T-cell (primary cell): ENCODE data around the gene CORO1C. TPM values are rescaled to one million over a fixed set of nuclear protein-coding genes. Genes with fewer than 3 reads are reported as not detected.
"Not testable (repeated sequence)": the region's sequence is repeated elsewhere in the genome, so short reads cannot be mapped to it uniquely, and the experiment has no call there.

Source experiments
- ATAC-seq, 4 experiments: fragments of 200-7000 bp in 3 of 4; fragments of 150-1000 bp in 1 of 4; cut with Tn5 transposase; replicated peaks in 1 of 4; 1 replicate in 3 of 4; 2 replicates in 1 of 4; pipeline ENCODE4 v1.10.0; 2021; ENCODE audit warnings: moderate library complexity in 3 of 4, mild to moderate bottlenecking in 2 of 4, moderate number of reproducible peaks in 1 of 4
- CTCF ChIA-PET, 2 donors: fragments of 300-600 bp; sonication (Branson Sonifier 250); formaldehyde crosslinking; loops; one replicate each; lab custom pipeline; 2022; ENCODE audit warnings: antibody characterized with exemption in 2 of 2; lab: Charles Lee
- POLR2A ChIA-PET, 2 donors: fragments of 300-600 bp; sonication (Branson Sonifier 250); formaldehyde crosslinking; loops; one replicate each; lab custom pipeline; 2022; ENCODE audit warnings: antibody characterized with exemption in 2 of 2; lab: Charles Lee
- DNase-seq, 35 experiments: peaks; one replicate each; pipeline versions ENCODE4 v3.0.0 to v3.0.0-alpha.2; 2013 to 2023
- H3K27ac ChIP-seq: one replicate; pipeline ENCODE4 v1.5.1; 2013; ENCODE audit warnings: low read length
- H3K27me3 ChIP-seq, 2 experiments: replicated peaks in 1 of 2; 1 replicate in 1 of 2; 2 replicates in 1 of 2; pipeline versions ENCODE4 v1.6.1 to v1.7.0; 2013; ENCODE audit warnings: low read length in 1 of 2, mixed read lengths in 1 of 2; ENCODE audit not compliant: control insufficient read depth in 2 of 2, insufficient read depth in 2 of 2; ENCODE audit errors: extremely low read depth in 1 of 2
- H3K36me3 ChIP-seq, 2 donors: 1 replicate in 1 of 2; 2 replicates in 1 of 2; pipeline versions ENCODE4 v1.6.1 to v1.7.0; 2013; ENCODE audit warnings: low read length in 1 of 2; ENCODE audit not compliant: control insufficient read depth in 2 of 2, insufficient read depth in 1 of 2; ENCODE audit errors: extremely low read depth in 1 of 2
- H3K4me1 ChIP-seq, 2 experiments: 1 replicate in 1 of 2; 2 replicates in 1 of 2; pipeline versions ENCODE4 v1.6.1 to v1.7.0; 2013; ENCODE audit warnings: low read length in 2 of 2, mixed read lengths in 1 of 2; ENCODE audit not compliant: insufficient read depth in 2 of 2, control insufficient read depth in 1 of 2; ENCODE audit errors: extremely low read depth in 1 of 2
- H3K4me3 ChIP-seq, 2 donors: 1 replicate in 1 of 2; 2 replicates in 1 of 2; pipeline versions ENCODE4 v1.5.1 to v1.7.0; 2013; ENCODE audit warnings: mild to moderate bottlenecking in 2 of 2, low read length in 1 of 2, moderate library complexity in 1 of 2; ENCODE audit not compliant: control insufficient read depth in 1 of 2; ENCODE audit errors: extremely low read depth in 1 of 2
- H3K9me3 ChIP-seq: 2 replicates; pipeline ENCODE4 v1.7.0; 2013
- H3K27ac Mint-ChIP-seq, 2 donors: one replicate each; pipeline ENCODE4 v1.8.0; 2020 to 2021; ENCODE audit warnings: mild to moderate bottlenecking in 2 of 2, mixed read lengths in 2 of 2
- H3K27me3 Mint-ChIP-seq, 2 donors: one replicate each; pipeline ENCODE4 v1.8.0; 2021 to 2022; ENCODE audit warnings: mixed read lengths in 2 of 2
- H3K36me3 Mint-ChIP-seq: one replicate; pipeline ENCODE4 v1.8.0; 2021; ENCODE audit warnings: mixed read lengths
- H3K4me1 Mint-ChIP-seq, 3 donors: one replicate each; pipeline ENCODE4 v1.8.0; 2020 to 2022; ENCODE audit warnings: mixed read lengths in 3 of 3, mild to moderate bottlenecking in 1 of 3
- H3K4me3 Mint-ChIP-seq, 3 donors: one replicate each; pipeline ENCODE4 v1.8.0; 2020 to 2022; ENCODE audit warnings: mild to moderate bottlenecking in 3 of 3, mixed read lengths in 3 of 3, moderate library complexity in 3 of 3
- H3K9me3 Mint-ChIP-seq, 3 donors: one replicate each; pipeline ENCODE4 v1.8.0; 2020 to 2022; ENCODE audit warnings: mixed read lengths in 3 of 3
- WGBS: methylation state at CpG from one replicate; pipeline ENCODE4 v1.1.5; 2013; ENCODE audit warnings: missing lambda C conversion rate; ENCODE audit not compliant: insufficient coverage; 5-methylcytosine and 5-hydroxymethylcytosine counted together
- total RNA-seq, 35 experiments: library from RNA in 6 of 35; stranded (reverse) in 6 of 35; fragments of 120-200 nt in 1 of 35; gene quantifications; one replicate each; pipeline versions ENCODE4 v1.2.1 to v1.2.4 and lab custom pipeline; 2013 to 2026

Gene CORO1C
- total RNA-seq, 5 donors from 2014 or later (not counting 1 experiment from before 2014, with no cell fraction given) = 7.4 to 11.4 (median 8.7) TPM

GRCh38 chr12:108657130-108657745 lies 74.1 kb downstream of the CORO1C start:
- H3K27me3 ChIP-seq = no peaks in the 10 kb centered on the region
- Mint-ChIP-seq H3K27ac (no peak overlapping the region), H3K27me3 (no peaks in the 10 kb centered on the region), H3K4me3 (no peak overlapping the region), H3K9me3 (no peaks in the 10 kb centered on the region), H3K36me3 (peaks cover 11% of the 10 kb centered on the region), H3K4me1 (peaks cover 0 to 4% (median 0%) of the 10 kb centered on the region in 3 donors)
- WGBS = 100% methylated on average over 6 of the region's 10 CpGs
- POLR2A ChIA-PET = no interaction called here
- no peak for DNase-seq
- CTCF ChIA-PET = no interaction called here
- no peaks in the 10 kb centered on the region for H3K4me1 ChIP-seq
- ATAC-seq = no peak
- no peak overlapping the region for H3K4me3 ChIP-seq
- peaks cover 3 to 6% of the 10 kb centered on the region in 2 donors for H3K36me3 ChIP-seq
- H3K9me3 ChIP-seq = no peaks in the 10 kb centered on the region
- H3K27ac ChIP-seq = no peak overlapping the region

GRCh38 chr12:108656247-108656646 lies 75.1 kb downstream of the CORO1C start:
- H3K9me3 ChIP-seq, H3K27ac ChIP-seq, POLR2A ChIA-PET, H3K4me1 Mint-ChIP-seq, H3K4me1 ChIP-seq, H3K27ac Mint-ChIP-seq, H3K9me3 Mint-ChIP-seq, H3K4me3 Mint-ChIP-seq, H3K27me3 ChIP-seq, H3K27me3 Mint-ChIP-seq, CTCF ChIA-PET, H3K4me3 ChIP-seq, ATAC-seq, H3K36me3 ChIP-seq, DNase-seq: not testable (repeated sequence)
- peaks cover 11% of the 10 kb centered on the region for H3K36me3 Mint-ChIP-seq
- WGBS = 98% methylated on average over 8 of the region's 24 CpGs

DNA sequence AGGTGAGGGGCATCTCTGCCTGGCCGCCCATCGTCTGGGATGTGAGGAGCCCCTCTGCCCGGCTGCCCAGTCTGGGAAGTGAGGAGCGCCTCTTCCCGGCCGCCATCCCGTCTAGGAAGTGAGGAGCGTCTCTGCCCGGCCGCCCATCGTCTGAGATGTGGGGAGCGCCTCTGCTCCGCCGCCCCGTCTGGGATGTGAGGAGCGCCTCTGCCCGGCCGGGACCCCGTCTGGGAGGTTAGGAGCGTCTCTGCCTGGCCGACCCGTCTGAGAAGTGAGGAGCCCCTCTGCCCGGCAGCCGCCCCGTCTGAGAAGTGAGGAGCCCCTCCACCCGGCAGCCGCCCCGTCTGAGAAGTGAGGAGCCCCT lies 75.5 kb downstream of the CORO1C start:
- H3K36me3 ChIP-seq, H3K27ac Mint-ChIP-seq, H3K4me3 Mint-ChIP-seq, H3K9me3 Mint-ChIP-seq, H3K27me3 ChIP-seq, H3K4me1 ChIP-seq, H3K27me3 Mint-ChIP-seq, H3K4me1 Mint-ChIP-seq, H3K27ac ChIP-seq, H3K4me3 ChIP-seq, ATAC-seq, DNase-seq, POLR2A ChIA-PET, H3K9me3 ChIP-seq, CTCF ChIA-PET: not testable (repeated sequence)
- H3K36me3 Mint-ChIP-seq = peaks cover 11% of the 10 kb centered on the region
- no CpG with 5 or more reads among the region's 28 CpGs for WGBS

DNA sequence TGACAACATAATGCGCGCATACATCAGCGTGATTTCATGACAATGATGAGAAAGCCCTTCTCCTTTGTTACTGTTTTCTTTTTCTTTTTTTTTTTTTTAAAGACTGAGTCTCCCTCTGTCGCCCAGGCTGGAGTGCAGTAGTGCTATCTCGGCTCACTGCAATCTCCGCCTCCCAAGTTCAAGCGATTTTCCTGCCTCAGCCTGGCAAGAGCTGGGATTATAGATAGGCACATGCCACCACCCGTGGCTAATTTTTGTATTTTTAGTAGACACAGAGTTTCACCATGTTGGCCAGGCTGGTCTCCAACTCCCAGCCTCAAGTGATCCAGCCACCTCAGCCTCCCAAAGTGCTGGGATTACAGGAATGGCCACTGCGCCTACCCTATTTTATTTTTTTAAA lies 76.7 kb downstream of the CORO1C start:
- WGBS = 100% methylated on average over 3 of the region's 9 CpGs
- H3K4me3 Mint-ChIP-seq, H3K4me1 Mint-ChIP-seq, H3K27me3 ChIP-seq, ATAC-seq, H3K27ac Mint-ChIP-seq, H3K27me3 Mint-ChIP-seq, H3K4me1 ChIP-seq, H3K4me3 ChIP-seq, POLR2A ChIA-PET, H3K36me3 ChIP-seq, CTCF ChIA-PET, H3K27ac ChIP-seq, H3K9me3 Mint-ChIP-seq, H3K9me3 ChIP-seq, DNase-seq: not testable (repeated sequence)
- H3K36me3 Mint-ChIP-seq = peaks cover 11% of the 10 kb centered on the region

GRCh38 chr12:108653922-108654321 lies 77.4 kb downstream of the CORO1C start:
- no peak overlapping the region for H3K27ac ChIP-seq
- POLR2A ChIA-PET = interaction anchor here in 1 of 2 donors (0.6 kb wide), 1 partner anchor 60 kb away, joined by 3 read pairs; no protein-coding TSS in a partner anchor
- no peaks in the 10 kb centered on the region for H3K27me3 ChIP-seq
- Mint-ChIP-seq H3K4me3 (no peak overlapping the region), H3K27ac (no peak overlapping the region), H3K27me3 (no peaks in the 10 kb centered on the region), H3K9me3 (no peaks in the 10 kb centered on the region), H3K4me1 (peaks cover 0 to 4% (median 0%) of the 10 kb centered on the region in 3 donors), H3K36me3 (peaks cover 11% of the 10 kb centered on the region)
- no peaks in the 10 kb centered on the region for H3K4me1 ChIP-seq
- CTCF ChIA-PET = interaction anchor here (0.8 to 1.1 kb wide), 7 partner anchors 9 to 150 kb away, joined by 3 to 7 read pairs (median 3); no protein-coding TSS in a partner anchor
- no peak for ATAC-seq
- no peaks in the 10 kb centered on the region for H3K9me3 ChIP-seq
- no peak for DNase-seq
- WGBS = 100% methylated on average over 2 of the region's 3 CpGs
- H3K36me3 ChIP-seq = peaks cover 0 to 9% of the 10 kb centered on the region in 2 donors
- no peak overlapping the region for H3K4me3 ChIP-seq

- Histone ChIP-seq H3K4me3 (no peak overlapping the region), H3K4me1 (no peaks in the 10 kb centered on the region), H3K27ac (no peak overlapping the region), H3K9me3 (no peaks in the 10 kb centered on the region), H3K27me3 (no peaks in the 10 kb centered on the region), H3K36me3 (peaks cover 0 to 9% of the 10 kb centered on the region in 2 donors)
- Mint-ChIP-seq H3K36me3 (peaks cover 12% of the 10 kb centered on the region), H3K4me3 (no peak overlapping the region), H3K9me3 (no peaks in the 10 kb centered on the region), H3K4me1 (peaks cover 0 to 5% (median 0%) of the 10 kb centered on the region in 3 donors), H3K27ac (peak overlapping the region in 1 of 2 donors; percentile 16), H3K27me3 (no peaks in the 10 kb centered on the region)
- POLR2A ChIA-PET = interaction anchor here in 1 of 2 donors (0.6 kb wide), 1 partner anchor 60 kb away, joined by 3 read pairs; no protein-coding TSS in a partner anchor
- ATAC-seq = no peak
- CTCF ChIA-PET = interaction anchor here (0.8 to 1.1 kb wide), 7 partner anchors 10 to 151 kb away, joined by 3 to 7 read pairs (median 3); no protein-coding TSS in a partner anchor
- no peak for DNase-seq
Observed at GRCh38 chr12:108653082-108653516, 78.2 kb downstream of the CORO1C start.
